ENCODE results near the gene MUC20. TPM values are rescaled to one million over a fixed set of nuclear protein-coding genes. Genes with fewer than 3 reads are reported as not detected.

Gene MUC20
- total and polyA plus RNA-seq, 2 experiments from 2014 or later = 0.29 TPM; not detected in 1

GRCh38 chr3:195697582-195698324 lies 23.0 kb upstream of the MUC20 start:
- peaks cover 27% of the 10 kb centered on the region for H3K4me1 Mint-ChIP-seq
- peak overlapping the region; percentile 1; the same call in 2 of the 3 replicates for H3K4me3 Mint-ChIP-seq

More at GRCh38 chr3:195697582-195698324, 23.0 kb upstream of the MUC20 start:
- Histone ChIP-seq H3K79me2 (replicated peaks; ENCODE audit: insufficient read depth) (no peaks in the 10 kb centered on the region), H4K20me1 (replicated peaks; ENCODE audit: insufficient read depth) (no peaks in the 10 kb centered on the region; the same call in 1 of the 2 replicates), H3K27ac (ENCODE audit: low read depth) (0 out of 2 replicates have a peak overlapping the region, but pooled peaks have one; percentile 34), H3K4me3 (no peak overlapping the region), H3K4me2 (peak overlapping the region; percentile 50; the same call in 1 of the 2 replicates), H3F3A (replicated peaks; ENCODE audit: low read depth) (no peaks in the 10 kb centered on the region), H3K27me3 (ENCODE audit: insufficient read depth) (no peaks in the 10 kb centered on the region), H3K4me1 (ENCODE audit: insufficient read depth) (peaks cover 18% of the 10 kb centered on the region; the same call in 1 of the 2 replicates), H3K9me2 (ENCODE audit: insufficient read depth) (no peaks in the 10 kb centered on the region), H2AFZ (no peak overlapping the region), H3K36me3 (ENCODE audit: insufficient read depth) (no peaks in the 10 kb centered on the region)
- Mint-ChIP-seq H3K36me3 (ENCODE audit: low read depth) (peaks cover 8% of the 10 kb centered on the region; the same call in 1 of the 3 replicates), H3K27ac (peak overlapping the region; percentile 34), H3K27me3 (ENCODE audit: insufficient read depth, low read depth, poor library complexity) (no peaks in the 10 kb centered on the region), H3K9me3 (no peaks in the 10 kb centered on the region)
- ATAC-seq = peak; percentile 76
- DNase-seq (ENCODE audit: low spot score) = peak; percentile 68
- TF ChIP-seq STAT1 (IDR thresholded peaks at IDR 0.05; ENCODE audit: unreplicated experiment) (no peak), ZNF114 (CRISPR knock-in tag; IDR thresholded peaks at IDR 0.05) (no peak), REST (IDR thresholded peaks at IDR 0.05; ENCODE audit: unreplicated experiment) (no peak), CREB1 (CRISPR knock-in tag; IDR thresholded peaks at IDR 0.05; ENCODE audit: low read depth) (no peak), NANOG (IDR thresholded peaks at IDR 0.05; ENCODE audit: borderline replicate concordance) (no peak), POLR2AphosphoS5 (IDR thresholded peaks at IDR 0.05; ENCODE audit: low read depth) (no peak), EZH2 (IDR thresholded peaks at IDR 0.05; ENCODE audit: low read depth, unreplicated experiment) (no peak), EZH2phosphoT487 (IDR thresholded peaks at IDR 0.05; ENCODE audit: unreplicated experiment) (no peak), ZNF331 (CRISPR knock-in tag; IDR thresholded peaks at IDR 0.05; ENCODE audit: low read depth) (no peak), JUNB (IDR thresholded peaks at IDR 0.05; ENCODE audit: unreplicated experiment) (no peak), CTCF (conservative IDR thresholded peaks at IDR 0.05; ENCODE audit: low read depth in 2 of 2) (no peak)
- TF ChIP-seq, protein P1, sequence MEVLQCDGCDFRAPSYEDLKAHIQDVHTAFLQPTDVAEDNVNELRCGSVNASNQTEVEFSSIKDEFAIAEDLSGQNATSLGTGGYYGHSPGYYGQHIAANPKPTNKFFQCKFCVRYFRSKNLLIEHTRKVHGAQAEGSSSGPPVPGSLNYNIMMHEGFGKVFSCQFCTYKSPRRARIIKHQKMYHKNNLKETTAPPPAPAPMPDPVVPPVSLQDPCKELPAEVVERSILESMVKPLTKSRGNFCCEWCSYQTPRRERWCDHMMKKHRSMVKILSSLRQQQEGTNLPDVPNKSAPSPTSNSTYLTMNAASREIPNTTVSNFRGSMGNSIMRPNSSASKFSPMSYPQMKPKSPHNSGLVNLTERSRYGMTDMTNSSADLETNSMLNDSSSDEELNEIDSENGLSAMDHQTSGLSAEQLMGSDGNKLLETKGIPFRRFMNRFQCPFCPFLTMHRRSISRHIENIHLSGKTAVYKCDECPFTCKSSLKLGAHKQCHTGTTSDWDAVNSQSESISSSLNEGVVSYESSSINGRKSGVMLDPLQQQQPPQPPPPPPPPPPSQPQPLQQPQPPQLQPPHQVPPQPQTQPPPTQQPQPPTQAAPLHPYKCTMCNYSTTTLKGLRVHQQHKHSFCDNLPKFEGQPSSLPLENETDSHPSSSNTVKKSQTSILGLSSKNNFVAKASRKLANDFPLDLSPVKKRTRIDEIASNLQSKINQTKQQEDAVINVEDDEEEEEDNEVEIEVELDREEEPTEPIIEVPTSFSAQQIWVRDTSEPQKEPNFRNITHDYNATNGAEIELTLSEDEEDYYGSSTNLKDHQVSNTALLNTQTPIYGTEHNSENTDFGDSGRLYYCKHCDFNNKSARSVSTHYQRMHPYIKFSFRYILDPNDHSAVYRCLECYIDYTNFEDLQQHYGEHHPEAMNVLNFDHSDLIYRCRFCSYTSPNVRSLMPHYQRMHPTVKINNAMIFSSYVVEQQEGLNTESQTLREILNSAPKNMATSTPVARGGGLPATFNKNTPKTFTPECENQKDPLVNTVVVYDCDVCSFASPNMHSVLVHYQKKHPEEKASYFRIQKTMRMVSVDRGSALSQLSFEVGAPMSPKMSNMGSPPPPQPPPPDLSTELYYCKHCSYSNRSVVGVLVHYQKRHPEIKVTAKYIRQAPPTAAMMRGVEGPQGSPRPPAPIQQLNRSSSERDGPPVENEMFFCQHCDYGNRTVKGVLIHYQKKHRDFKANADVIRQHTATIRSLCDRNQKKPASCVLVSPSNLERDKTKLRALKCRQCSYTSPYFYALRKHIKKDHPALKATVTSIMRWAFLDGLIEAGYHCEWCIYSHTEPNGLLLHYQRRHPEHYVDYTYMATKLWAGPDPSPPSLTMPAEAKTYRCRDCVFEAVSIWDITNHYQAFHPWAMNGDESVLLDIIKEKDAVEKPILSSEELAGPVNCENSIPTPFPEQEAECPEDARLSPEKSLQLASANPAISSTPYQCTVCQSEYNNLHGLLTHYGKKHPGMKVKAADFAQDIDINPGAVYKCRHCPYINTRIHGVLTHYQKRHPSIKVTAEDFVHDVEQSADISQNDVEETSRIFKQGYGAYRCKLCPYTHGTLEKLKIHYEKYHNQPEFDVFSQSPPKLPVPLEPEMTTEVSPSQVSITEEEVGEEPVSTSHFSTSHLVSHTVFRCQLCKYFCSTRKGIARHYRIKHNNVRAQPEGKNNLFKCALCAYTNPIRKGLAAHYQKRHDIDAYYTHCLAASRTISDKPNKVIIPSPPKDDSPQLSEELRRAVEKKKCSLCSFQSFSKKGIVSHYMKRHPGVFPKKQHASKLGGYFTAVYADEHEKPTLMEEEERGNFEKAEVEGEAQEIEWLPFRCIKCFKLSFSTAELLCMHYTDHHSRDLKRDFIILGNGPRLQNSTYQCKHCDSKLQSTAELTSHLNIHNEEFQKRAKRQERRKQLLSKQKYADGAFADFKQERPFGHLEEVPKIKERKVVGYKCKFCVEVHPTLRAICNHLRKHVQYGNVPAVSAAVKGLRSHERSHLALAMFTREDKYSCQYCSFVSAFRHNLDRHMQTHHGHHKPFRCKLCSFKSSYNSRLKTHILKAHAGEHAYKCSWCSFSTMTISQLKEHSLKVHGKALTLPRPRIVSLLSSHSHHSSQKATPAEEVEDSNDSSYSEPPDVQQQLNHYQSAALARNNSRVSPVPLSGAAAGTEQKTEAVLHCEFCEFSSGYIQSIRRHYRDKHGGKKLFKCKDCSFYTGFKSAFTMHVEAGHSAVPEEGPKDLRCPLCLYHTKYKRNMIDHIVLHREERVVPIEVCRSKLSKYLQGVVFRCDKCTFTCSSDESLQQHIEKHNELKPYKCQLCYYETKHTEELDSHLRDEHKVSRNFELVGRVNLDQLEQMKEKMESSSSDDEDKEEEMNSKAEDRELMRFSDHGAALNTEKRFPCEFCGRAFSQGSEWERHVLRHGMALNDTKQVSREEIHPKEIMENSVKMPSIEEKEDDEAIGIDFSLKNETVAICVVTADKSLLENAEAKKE (CRISPR knock-in tag; IDR thresholded peaks at IDR 0.05) = no peak
- TF ChIP-seq, protein P2, sequence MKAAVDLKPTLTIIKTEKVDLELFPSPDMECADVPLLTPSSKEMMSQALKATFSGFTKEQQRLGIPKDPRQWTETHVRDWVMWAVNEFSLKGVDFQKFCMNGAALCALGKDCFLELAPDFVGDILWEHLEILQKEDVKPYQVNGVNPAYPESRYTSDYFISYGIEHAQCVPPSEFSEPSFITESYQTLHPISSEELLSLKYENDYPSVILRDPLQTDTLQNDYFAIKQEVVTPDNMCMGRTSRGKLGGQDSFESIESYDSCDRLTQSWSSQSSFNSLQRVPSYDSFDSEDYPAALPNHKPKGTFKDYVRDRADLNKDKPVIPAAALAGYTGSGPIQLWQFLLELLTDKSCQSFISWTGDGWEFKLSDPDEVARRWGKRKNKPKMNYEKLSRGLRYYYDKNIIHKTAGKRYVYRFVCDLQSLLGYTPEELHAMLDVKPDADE (IDR thresholded peaks at IDR 0.05) = no peak
